ENCODE results near the gene SETDB1.

DNA sequence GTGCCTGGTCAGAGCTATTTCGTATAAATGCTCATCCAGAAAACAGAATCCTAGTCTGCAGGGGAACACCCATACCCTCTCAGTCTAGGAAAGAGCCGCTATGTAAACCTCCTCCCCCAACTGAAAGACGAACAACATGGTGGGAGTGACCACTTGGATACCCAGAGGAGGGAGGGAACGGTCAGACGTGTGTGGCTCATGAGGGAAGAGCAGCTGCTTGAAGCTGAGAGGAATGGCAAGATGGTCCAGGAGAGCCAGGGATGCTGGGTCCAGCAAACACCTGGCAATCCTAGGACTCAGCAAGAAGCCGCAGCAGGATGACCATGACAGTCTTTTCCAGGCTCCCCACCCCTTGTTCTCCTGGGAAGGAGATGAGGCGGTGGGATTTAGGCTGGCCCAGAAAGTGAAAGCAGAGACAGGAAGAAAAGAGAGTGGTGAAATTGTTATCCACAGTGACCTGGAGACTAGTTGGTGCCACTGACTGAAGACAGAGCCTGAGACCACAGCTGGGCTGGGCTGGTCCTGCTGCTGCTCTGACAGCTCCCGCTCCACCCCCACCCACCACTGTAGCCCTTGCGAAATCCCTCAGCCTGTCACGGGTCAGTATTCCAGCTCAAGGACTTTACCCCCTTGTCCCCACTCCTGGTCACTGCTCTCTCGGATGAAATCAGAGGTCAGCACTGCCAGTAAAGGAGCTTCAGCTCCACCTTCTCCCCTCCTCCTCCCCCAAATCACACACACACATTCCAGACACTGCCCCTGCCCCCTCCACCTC is 44.8 kb downstream of the SETDB1 start:
- TF ChIP-seq, protein P1, sequence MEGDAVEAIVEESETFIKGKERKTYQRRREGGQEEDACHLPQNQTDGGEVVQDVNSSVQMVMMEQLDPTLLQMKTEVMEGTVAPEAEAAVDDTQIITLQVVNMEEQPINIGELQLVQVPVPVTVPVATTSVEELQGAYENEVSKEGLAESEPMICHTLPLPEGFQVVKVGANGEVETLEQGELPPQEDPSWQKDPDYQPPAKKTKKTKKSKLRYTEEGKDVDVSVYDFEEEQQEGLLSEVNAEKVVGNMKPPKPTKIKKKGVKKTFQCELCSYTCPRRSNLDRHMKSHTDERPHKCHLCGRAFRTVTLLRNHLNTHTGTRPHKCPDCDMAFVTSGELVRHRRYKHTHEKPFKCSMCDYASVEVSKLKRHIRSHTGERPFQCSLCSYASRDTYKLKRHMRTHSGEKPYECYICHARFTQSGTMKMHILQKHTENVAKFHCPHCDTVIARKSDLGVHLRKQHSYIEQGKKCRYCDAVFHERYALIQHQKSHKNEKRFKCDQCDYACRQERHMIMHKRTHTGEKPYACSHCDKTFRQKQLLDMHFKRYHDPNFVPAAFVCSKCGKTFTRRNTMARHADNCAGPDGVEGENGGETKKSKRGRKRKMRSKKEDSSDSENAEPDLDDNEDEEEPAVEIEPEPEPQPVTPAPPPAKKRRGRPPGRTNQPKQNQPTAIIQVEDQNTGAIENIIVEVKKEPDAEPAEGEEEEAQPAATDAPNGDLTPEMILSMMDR (conservative IDR thresholded peaks at IDR 0.05; ENCODE audit: low read depth, low read length): no peak
- no peak for TF ChIP-seq EZH2 (IDR thresholded peaks at IDR 0.05; ENCODE audit: borderline replicate concordance, low read depth, low read length, poor library complexity, severe bottlenecking)

Measured in A673 (cell line).